ENCODE results near the gene HACD2. TPM values are rescaled to one million over a fixed set of nuclear protein-coding genes. Genes with fewer than 3 reads are reported as not detected.

HACD2 gene
- total RNA-seq, 1 experiment from 2014 or later = 43.0 TPM

GRCh38 chr3:123620343-123620742 is 35.5 kb upstream of the HACD2 start:
- Histone ChIP-seq H3K4me1 (ENCODE audit: control insufficient read depth in 1 of 2, insufficient read depth in 2 of 2, low read length in 2 of 2) (0 out of 4 replicates have a peak, but pooled peaks cover 0 to 3% of the 10 kb centered on the region in 2 experiments), H2AFZ (ENCODE audit: low read depth, low read length, poor library complexity, severe bottlenecking) (no peak overlapping the region), H3K79me2 (ENCODE audit: insufficient read depth, low read length) (no peaks in the 10 kb centered on the region), H3K36me3 (ENCODE audit: control insufficient read depth in 1 of 2, insufficient read depth in 2 of 2, low read length in 2 of 2) (no peaks in the 10 kb centered on the region), H3K4me3 (replicated peaks in 1 of 2; ENCODE audit: low read depth in 1 of 2, low read length in 2 of 2) (no peak overlapping the region), H3K9ac (ENCODE audit: low read length) (no peak overlapping the region), H3K27me3 (ENCODE audit: insufficient read depth, low read length) (no peaks in the 10 kb centered on the region), H3K4me2 (ENCODE audit: low read length) (no peak overlapping the region), H4K20me1 (ENCODE audit: insufficient read depth) (no peaks in the 10 kb centered on the region), H3K9me2 (ENCODE audit: insufficient read depth) (no peaks in the 10 kb centered on the region), H3K9me3 (ENCODE audit: control insufficient read depth in 1 of 2, insufficient read depth in 1 of 2, low read depth in 1 of 2, low read length in 2 of 2) (no peaks in the 10 kb centered on the region), H3K27ac (ENCODE audit: low read depth, low read length) (no peak overlapping the region)
- intact Hi-C loops (cut with micrococcal nuclease) = no loop called here
- ChIA-PET CTCF (interaction anchor here (1.1 kb wide), 1 partner anchor 22 kb away, joined by 6 read pairs; no protein-coding TSS in a partner anchor), RAD21 (ENCODE audit: low non-redundant PET in 1 of 2, low total read pairs in 2 of 2, uncharacterized antibody in 2 of 2, unreplicated experiment in 2 of 2) (no interaction called here), POLR2A (no interaction called here)
- no peak for DNase-seq (ENCODE audit: low read depth, low spot score)
- BruUV-seq (replicated peaks) = no TSS peak
- TF ChIP-seq ZNF274 (IDR thresholded peaks at IDR 0.05; ENCODE audit: low read depth, low read length) (no peak), RAD21 (IDR thresholded peaks at IDR 0.05; ENCODE audit: low read depth) (no peak), ELF1 (IDR thresholded peaks at IDR 0.05; ENCODE audit: borderline replicate concordance, low read depth) (no peak), TCF7L2 (IDR thresholded peaks at IDR 0.05; ENCODE audit: borderline replicate concordance, extremely low read depth, insufficient read depth, insufficient read length) (no peak), ATF3 (IDR thresholded peaks at IDR 0.05) (no peak), POLR2AphosphoS5 (IDR thresholded peaks at IDR 0.05; ENCODE audit: low read depth, low read length) (no peak), EZH2 (IDR thresholded peaks at IDR 0.05) (no peak), EGR1 (IDR thresholded peaks at IDR 0.05; ENCODE audit: low read depth) (no peak), CBX3 (IDR thresholded peaks at IDR 0.05; ENCODE audit: low read depth) (no peak), SP1 (IDR thresholded peaks at IDR 0.05; ENCODE audit: low read depth) (no peak), REST (IDR thresholded peaks at IDR 0.05; ENCODE audit: low read depth) (no peak), SIN3A (IDR thresholded peaks at IDR 0.05; ENCODE audit: low read depth) (no peak), ZBTB33 (IDR thresholded peaks at IDR 0.05; ENCODE audit: extremely low read depth, insufficient replicate concordance, low read length) (no peak), CEBPB (IDR thresholded peaks at IDR 0.05; ENCODE audit: low read depth) (no peak)
- no peak for ATAC-seq

Measured in HCT116 (cell line).